Mammary epithelial cell (primary cell): Measurements from ENCODE around the gene FOXD1.

Source experiments
- EZH2 ChIP-seq: IDR thresholded peaks from 2 replicates; pipeline ENCODE4 v1.6.1; 2012; ENCODE audit warnings: low read length, inconsistent platforms, borderline replicate concordance
- TF ChIP-seq, protein P1 (sequence below), 2 donors: IDR thresholded peaks in 1 of 2; conservative IDR thresholded peaks in 1 of 2; 2 replicates each; pipeline ENCODE4 v1.5.1; 2011 to 2012; ENCODE audit warnings: inconsistent platforms in 2 of 2, low read length in 2 of 2, mild to moderate bottlenecking in 2 of 2, control low read depth in 1 of 2, low read depth in 1 of 2; ENCODE audit not compliant: insufficient read depth in 1 of 2; ENCODE audit errors: extremely low read depth in 1 of 2

DNA sequence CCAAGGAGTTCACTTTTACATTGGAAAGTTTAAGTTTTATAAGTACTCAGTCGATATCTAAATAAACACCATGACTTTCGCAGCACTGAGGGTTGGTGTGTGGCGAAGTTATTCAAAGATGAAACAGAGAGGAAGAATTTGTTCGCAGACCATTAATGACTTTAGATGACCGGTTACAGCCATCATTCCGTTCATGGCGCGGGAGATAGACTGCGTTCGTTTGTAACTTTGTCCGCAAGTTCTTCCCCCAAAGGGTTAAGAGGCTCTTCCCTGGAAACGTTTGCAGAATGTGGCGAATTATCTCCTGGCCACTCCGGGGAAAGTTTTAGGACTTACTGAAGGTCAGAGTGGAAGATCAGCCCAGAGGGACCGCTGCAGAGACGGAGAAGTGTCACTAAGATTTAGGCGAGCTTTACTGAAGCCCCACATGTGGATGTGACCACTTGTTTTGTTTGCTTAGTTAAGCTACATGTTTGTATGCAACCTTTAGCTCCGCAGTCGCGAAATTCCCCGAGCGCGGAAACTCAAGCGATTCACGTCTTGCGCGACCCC is 2.2 kb upstream of the FOXD1 start:
- TF ChIP-seq, protein P1, sequence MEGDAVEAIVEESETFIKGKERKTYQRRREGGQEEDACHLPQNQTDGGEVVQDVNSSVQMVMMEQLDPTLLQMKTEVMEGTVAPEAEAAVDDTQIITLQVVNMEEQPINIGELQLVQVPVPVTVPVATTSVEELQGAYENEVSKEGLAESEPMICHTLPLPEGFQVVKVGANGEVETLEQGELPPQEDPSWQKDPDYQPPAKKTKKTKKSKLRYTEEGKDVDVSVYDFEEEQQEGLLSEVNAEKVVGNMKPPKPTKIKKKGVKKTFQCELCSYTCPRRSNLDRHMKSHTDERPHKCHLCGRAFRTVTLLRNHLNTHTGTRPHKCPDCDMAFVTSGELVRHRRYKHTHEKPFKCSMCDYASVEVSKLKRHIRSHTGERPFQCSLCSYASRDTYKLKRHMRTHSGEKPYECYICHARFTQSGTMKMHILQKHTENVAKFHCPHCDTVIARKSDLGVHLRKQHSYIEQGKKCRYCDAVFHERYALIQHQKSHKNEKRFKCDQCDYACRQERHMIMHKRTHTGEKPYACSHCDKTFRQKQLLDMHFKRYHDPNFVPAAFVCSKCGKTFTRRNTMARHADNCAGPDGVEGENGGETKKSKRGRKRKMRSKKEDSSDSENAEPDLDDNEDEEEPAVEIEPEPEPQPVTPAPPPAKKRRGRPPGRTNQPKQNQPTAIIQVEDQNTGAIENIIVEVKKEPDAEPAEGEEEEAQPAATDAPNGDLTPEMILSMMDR (conservative IDR thresholded peaks at IDR 0.05 in 1 of 2, IDR thresholded peaks at IDR 0.05 in 1 of 2; ENCODE audit: extremely low read depth in 1 of 2, insufficient read depth in 1 of 2, low read depth in 1 of 2, low read length in 2 of 2) = no peak
- no peak for TF ChIP-seq EZH2
